Mucosa of stomach (tissue), 1 donor: ENCODE measurements around the gene GGNBP2.
A peak's percentile ranks its signal among the peaks of the same experiment; 100 is the strongest.

ENCODE experiments used
- H3K27me3 ChIP-seq: one replicate; pipeline ENCODE4 v1.7.0; 2013; ENCODE audit warnings: mild to moderate bottlenecking, low read length; ENCODE audit not compliant: control insufficient read depth, insufficient read depth
- H3K36me3 ChIP-seq: one replicate; pipeline ENCODE4 v1.7.0; 2013; ENCODE audit warnings: low read length; ENCODE audit not compliant: control insufficient read depth, insufficient read depth
- H3K4me1 ChIP-seq: one replicate; pipeline ENCODE4 v1.7.0; 2013; ENCODE audit warnings: mild to moderate bottlenecking, low read length; ENCODE audit not compliant: control insufficient read depth, insufficient read depth
- H3K4me3 ChIP-seq: one replicate; pipeline ENCODE4 v1.7.0; 2013; ENCODE audit warnings: low read length
- H3K9ac ChIP-seq: one replicate; pipeline ENCODE4 v1.7.0; 2013; ENCODE audit warnings: mild to moderate bottlenecking, low read length, moderate library complexity
- H3K9me3 ChIP-seq: one replicate; pipeline ENCODE4 v1.7.0; 2013; ENCODE audit warnings: mild to moderate bottlenecking, low read length, moderate library complexity; ENCODE audit not compliant: control insufficient read depth
- donor health status: Pancreatic carcinoma.

Gene GGNBP2

DNA sequence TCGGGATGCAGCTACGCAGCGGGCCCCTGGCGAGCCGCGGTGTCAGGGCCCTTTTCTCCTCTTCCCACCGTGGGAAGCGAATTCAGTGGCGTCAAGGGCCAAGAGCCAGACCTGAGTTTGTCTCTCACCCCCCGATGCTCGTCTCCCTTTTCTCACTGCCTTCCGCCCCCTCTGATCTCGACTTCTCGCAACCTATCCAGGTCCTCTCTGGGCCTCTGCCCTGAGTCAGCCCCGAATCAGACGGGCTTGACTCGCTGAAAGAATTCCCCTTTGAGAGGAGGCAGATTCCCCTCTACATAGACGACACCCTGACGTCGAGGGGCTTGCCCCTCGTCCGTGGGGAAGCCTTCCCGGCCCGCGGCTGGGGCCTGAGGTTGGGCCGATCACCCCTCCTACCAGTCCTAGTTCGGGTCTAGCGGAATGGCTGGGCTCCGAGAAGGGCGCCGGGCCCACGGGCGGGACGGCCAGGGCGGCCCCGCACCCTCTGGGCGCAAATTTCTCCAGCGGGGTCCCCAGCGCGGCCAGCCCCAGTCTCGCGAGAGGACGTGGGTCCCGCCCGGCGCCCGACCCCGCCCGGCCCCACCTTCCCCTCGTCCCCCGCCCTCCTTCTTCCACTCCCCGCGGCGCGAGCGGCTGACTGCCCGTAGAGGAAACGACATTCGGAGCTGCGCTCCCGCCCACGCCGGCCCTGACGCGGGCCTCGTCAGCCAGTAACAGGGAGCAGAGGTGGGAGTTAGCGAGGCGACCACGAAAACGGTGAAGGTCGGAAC, at the start of gene GGNBP2:
TSS of gene GGNBP2 (plus strand) at position 613 of the 770 bp plus-strand sequence. CDS start 806 bp downstream, outside the sequence.
- H3K4me3 ChIP-seq, result peak within 1 kb of the TSS; percentile 95

GRCh38 chr17:36495076-36495578, 49.6 kb upstream of the GGNBP2 start:
- H3K36me3 ChIP-seq, result peaks cover 11% of the 10 kb centered on the region
- no peaks in the 10 kb centered on the region for H3K27me3 ChIP-seq
- peaks cover 3% of the 10 kb centered on the region for H3K4me1 ChIP-seq
- no peaks in the 10 kb centered on the region for H3K9me3 ChIP-seq
- no peak overlapping the region for H3K9ac ChIP-seq
- H3K4me3 ChIP-seq, result no peak overlapping the region

More for the DNA sequence above, at the start of gene GGNBP2:
- H3K4me1 ChIP-seq, result peaks cover 16% of the 10 kb centered on the region
- H3K36me3 ChIP-seq, result no peaks in the 10 kb centered on the region
- peak within 1 kb of the TSS; percentile 100 for H3K9ac ChIP-seq
- no peaks in the 10 kb centered on the region for H3K27me3 ChIP-seq
- H3K9me3 ChIP-seq, result no peaks in the 10 kb centered on the region

GRCh38 chr17:36496018-36496789, 48.5 kb upstream of the GGNBP2 start:
- Histone ChIP-seq H3K9me3 (no peaks in the 10 kb centered on the region), H3K4me3 (no peak overlapping the region), H3K27me3 (no peaks in the 10 kb centered on the region), H3K36me3 (peaks cover 11% of the 10 kb centered on the region), H3K9ac (no peak overlapping the region), H3K4me1 (peaks cover 3% of the 10 kb centered on the region)

DNA sequence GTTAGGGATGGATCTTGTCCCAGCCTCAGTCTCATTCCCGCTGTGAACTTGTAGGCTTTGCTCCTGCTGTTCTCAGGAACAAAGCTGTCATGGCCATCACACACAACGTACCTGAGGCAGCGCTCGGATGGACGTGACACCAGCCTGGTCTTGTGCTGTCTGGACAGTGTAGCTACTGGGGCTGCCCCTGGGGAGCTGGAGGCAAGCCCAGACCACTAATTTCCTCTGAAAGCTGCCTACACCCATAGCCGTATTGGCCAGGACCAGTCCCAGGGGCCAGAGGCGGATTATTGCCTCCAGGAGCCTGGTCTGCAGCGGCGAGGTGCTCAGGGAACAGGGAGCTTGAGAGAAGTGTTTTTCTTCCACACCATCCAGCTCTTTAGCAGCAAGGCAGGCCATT, 46.6 kb upstream of the GGNBP2 start:
- Histone ChIP-seq H3K9me3 (no peaks in the 10 kb centered on the region), H3K27me3 (no peaks in the 10 kb centered on the region), H3K36me3 (peaks cover 13% of the 10 kb centered on the region), H3K4me3 (no peak overlapping the region), H3K4me1 (peaks cover 3% of the 10 kb centered on the region), H3K9ac (no peak overlapping the region)

- no peaks in the 10 kb centered on the region for H3K9me3 ChIP-seq
- peaks cover 3% of the 10 kb centered on the region for H3K4me1 ChIP-seq
- no peak overlapping the region for H3K9ac ChIP-seq
- H3K27me3 ChIP-seq, result no peaks in the 10 kb centered on the region
- peaks cover 17% of the 10 kb centered on the region for H3K36me3 ChIP-seq
- no peak overlapping the region for H3K4me3 ChIP-seq
Measured at GRCh38 chr17:36498560-36499300, 46.0 kb upstream of the GGNBP2 start.

DNA sequence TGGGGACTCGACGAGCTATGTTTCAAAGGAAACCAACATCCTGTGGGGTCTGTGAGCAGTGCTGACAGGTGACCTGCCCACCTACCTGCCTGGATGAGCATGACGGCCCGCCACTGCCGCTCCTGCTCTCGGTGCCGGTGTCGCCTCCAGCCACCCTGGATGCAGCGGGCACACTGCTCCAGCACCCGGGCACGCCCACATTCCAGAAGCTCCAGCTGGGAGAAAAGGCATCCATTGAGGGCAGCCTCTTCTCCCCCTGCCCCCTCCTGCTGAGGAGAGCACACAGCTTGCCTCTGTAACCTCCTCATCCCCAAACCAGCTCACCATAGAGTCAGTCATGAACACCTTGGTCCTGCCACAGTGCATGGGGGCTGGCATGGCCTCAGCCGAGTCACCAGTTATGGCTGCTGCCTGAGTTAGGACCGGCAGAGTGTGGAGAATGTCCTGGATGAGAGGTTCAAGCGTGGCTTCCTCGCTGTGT, 43.9 kb upstream of the GGNBP2 start:
- Histone ChIP-seq H3K4me1 (no peaks in the 10 kb centered on the region), H3K27me3 (no peaks in the 10 kb centered on the region), H3K4me3 (no peak overlapping the region), H3K36me3 (peaks cover 21% of the 10 kb centered on the region), H3K9ac (no peak overlapping the region), H3K9me3 (no peaks in the 10 kb centered on the region)

GRCh38 chr17:36501351-36501750, 43.4 kb upstream of the GGNBP2 start:
- H3K4me1 ChIP-seq, result no peaks in the 10 kb centered on the region
- H3K4me3 ChIP-seq, result no peak overlapping the region
- no peaks in the 10 kb centered on the region for H3K9me3 ChIP-seq
- peaks cover 21% of the 10 kb centered on the region for H3K36me3 ChIP-seq
- H3K9ac ChIP-seq, result no peak overlapping the region
- no peaks in the 10 kb centered on the region for H3K27me3 ChIP-seq

- H3K27me3 ChIP-seq, result no peaks in the 10 kb centered on the region
- no peaks in the 10 kb centered on the region for H3K9me3 ChIP-seq
- peaks cover 21% of the 10 kb centered on the region for H3K36me3 ChIP-seq
- no peak overlapping the region for H3K4me3 ChIP-seq
- H3K9ac ChIP-seq, result no peak overlapping the region
- no peaks in the 10 kb centered on the region for H3K4me1 ChIP-seq
Measured at GRCh38 chr17:36501963-36502362, 42.8 kb upstream of the GGNBP2 start.

GRCh38 chr17:36503456-36504155, 41.1 kb upstream of the GGNBP2 start:
- Histone ChIP-seq H3K9ac (no peak overlapping the region), H3K36me3 (peaks cover 16% of the 10 kb centered on the region), H3K4me3 (no peak overlapping the region), H3K4me1 (no peaks in the 10 kb centered on the region), H3K9me3 (no peaks in the 10 kb centered on the region), H3K27me3 (no peaks in the 10 kb centered on the region)

GRCh38 chr17:36504156-36504545, 40.6 kb upstream of the GGNBP2 start:
- H3K9ac ChIP-seq, result no peak overlapping the region
- no peak overlapping the region for H3K4me3 ChIP-seq
- no peaks in the 10 kb centered on the region for H3K4me1 ChIP-seq
- H3K9me3 ChIP-seq, result no peaks in the 10 kb centered on the region
- H3K27me3 ChIP-seq, result no peaks in the 10 kb centered on the region
- H3K36me3 ChIP-seq, result peaks cover 20% of the 10 kb centered on the region

DNA sequence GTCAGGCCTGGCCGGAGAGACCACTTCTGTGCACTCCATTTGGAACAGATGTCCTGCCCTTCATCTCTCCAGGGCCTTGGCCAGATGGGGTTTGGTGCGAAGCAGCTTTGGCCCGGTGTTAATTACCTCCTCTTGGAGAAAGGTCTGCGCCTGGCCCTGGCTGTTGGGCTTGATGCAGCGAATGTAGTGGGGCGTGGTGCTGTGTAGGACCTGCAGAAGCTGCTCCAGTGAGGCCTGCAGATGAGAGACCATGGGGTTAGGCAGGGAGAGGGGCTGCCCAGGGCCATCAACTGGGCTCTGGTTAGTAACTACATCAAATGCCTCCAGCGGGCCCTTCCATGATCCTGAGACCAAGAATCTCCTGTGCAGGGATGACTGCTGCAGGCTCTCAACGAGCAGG, 39.5 kb upstream of the GGNBP2 start:
- Histone ChIP-seq H3K27me3 (no peaks in the 10 kb centered on the region), H3K4me3 (no peak overlapping the region), H3K36me3 (peaks cover 20% of the 10 kb centered on the region), H3K9ac (no peak overlapping the region), H3K9me3 (no peaks in the 10 kb centered on the region), H3K4me1 (no peaks in the 10 kb centered on the region)
